IPS-15b (cell line): ENCODE data around the gene CYLD.

Experiments
- H3K27me3 ChIP-seq: one replicate; pipeline ENCODE4 v1.6.1; 2013; ENCODE audit warnings: low read length; ENCODE audit not compliant: control insufficient read depth, insufficient read depth
- H3K36me3 ChIP-seq: one replicate; pipeline ENCODE4 v1.6.1; 2013; ENCODE audit warnings: low read length; ENCODE audit not compliant: control insufficient read depth, insufficient read depth
- H3K4me1 ChIP-seq: one replicate; pipeline ENCODE4 v1.6.1; 2013; ENCODE audit warnings: mild to moderate bottlenecking, low read length; ENCODE audit not compliant: control insufficient read depth, insufficient read depth
- H3K4me3 ChIP-seq: one replicate; pipeline ENCODE4 v1.5.1; 2013; ENCODE audit warnings: low read depth, low read length
- H3K9ac ChIP-seq: one replicate; pipeline ENCODE4 v1.6.1; 2013; ENCODE audit warnings: low read depth, mild to moderate bottlenecking, low read length
- H3K9me3 ChIP-seq: one replicate; pipeline ENCODE4 v1.6.1; 2013; ENCODE audit warnings: mild to moderate bottlenecking, low read length; ENCODE audit not compliant: control insufficient read depth, insufficient read depth

CYLD gene

GRCh38 chr16:50731130-50731988 lies 10.5 kb upstream of the CYLD start:
- H3K27me3 ChIP-seq, result no peaks in the 10 kb centered on the region
- H3K9me3 ChIP-seq, result no peaks in the 10 kb centered on the region
- no peak overlapping the region for H3K4me3 ChIP-seq
- no peaks in the 10 kb centered on the region for H3K36me3 ChIP-seq
- H3K4me1 ChIP-seq, result no peaks in the 10 kb centered on the region
- no peak overlapping the region for H3K9ac ChIP-seq

DNA sequence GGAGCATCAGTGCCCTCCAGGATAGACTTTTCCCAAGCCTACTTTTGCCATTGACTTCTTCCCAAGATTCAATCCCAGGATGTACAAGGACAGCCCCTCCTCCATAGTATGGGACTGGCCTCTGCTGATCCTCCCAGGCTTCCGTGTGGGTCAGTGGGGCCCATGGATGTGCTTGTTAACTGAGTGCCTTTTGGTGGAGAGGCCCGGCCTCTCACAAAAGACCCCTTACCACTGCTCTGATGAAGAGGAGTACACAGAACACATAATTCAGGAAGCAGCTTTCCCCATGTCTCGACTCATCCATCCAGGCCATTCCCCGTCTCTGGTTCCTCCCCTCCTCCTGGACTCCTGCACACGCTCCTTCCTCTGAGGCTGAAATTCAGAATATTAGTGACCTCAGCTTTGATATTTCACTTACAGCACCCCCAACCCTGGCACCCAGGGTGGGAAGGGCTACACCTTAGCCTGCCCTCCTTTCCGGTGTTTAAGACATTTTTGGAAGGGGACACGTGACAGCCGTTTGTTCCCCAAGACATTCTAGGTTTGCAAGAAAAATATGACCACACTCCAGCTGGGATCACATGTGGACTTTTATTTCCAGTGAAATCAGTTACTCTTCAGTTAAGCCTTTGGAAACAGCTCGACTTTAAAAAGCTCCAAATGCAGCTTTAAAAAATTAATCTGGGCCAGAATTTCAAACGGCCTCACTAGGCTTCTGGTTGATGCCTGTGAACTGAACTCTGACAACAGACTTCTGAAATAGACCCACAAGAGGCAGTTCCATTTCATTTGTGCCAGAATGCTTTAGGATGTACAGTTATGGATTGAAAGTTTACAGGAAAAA lies 9.7 kb upstream of the CYLD start:
- Histone ChIP-seq H3K9me3 (no peaks in the 10 kb centered on the region), H3K27me3 (no peaks in the 10 kb centered on the region), H3K9ac (no peak overlapping the region), H3K36me3 (no peaks in the 10 kb centered on the region), H3K4me1 (no peaks in the 10 kb centered on the region), H3K4me3 (no peak overlapping the region)

DNA sequence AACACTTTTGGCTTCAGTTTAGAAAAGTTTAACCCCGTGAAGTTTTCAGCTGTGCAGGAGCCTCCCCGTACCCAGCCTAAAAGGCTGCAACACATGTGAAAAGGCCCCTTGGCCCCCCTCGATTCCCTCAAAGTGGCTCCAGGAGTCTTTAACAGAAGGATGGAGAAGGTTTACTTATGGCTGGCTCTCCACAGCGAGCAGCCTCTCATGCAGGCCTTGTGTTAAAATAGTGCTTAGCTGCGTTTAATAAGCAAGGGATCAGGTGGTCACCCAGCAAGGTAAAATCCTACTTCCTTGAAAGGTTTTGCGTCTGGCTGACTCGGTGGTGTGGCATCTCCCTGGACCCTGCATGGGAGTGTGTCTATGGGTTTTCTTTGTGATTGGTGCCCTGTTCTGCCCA lies 8.4 kb upstream of the CYLD start:
- Histone ChIP-seq H3K36me3 (no peaks in the 10 kb centered on the region), H3K4me3 (no peak overlapping the region), H3K27me3 (no peaks in the 10 kb centered on the region), H3K4me1 (no peaks in the 10 kb centered on the region), H3K9ac (no peak overlapping the region), H3K9me3 (no peaks in the 10 kb centered on the region)

GRCh38 chr16:50735629-50736122 lies 6.2 kb upstream of the CYLD start:
- H3K36me3 ChIP-seq, result no peaks in the 10 kb centered on the region
- H3K4me3 ChIP-seq, result no peak overlapping the region
- no peaks in the 10 kb centered on the region for H3K4me1 ChIP-seq
- no peak overlapping the region for H3K9ac ChIP-seq
- H3K27me3 ChIP-seq, result no peaks in the 10 kb centered on the region
- H3K9me3 ChIP-seq, result no peaks in the 10 kb centered on the region

- H3K9me3 ChIP-seq, result no peaks in the 10 kb centered on the region
- H3K9ac ChIP-seq, result no peak overlapping the region
- no peaks in the 10 kb centered on the region for H3K27me3 ChIP-seq
- no peaks in the 10 kb centered on the region for H3K36me3 ChIP-seq
- H3K4me1 ChIP-seq, result no peaks in the 10 kb centered on the region
- no peak overlapping the region for H3K4me3 ChIP-seq
Observed at GRCh38 chr16:50736448-50736847, 5.4 kb upstream of the CYLD start.

DNA sequence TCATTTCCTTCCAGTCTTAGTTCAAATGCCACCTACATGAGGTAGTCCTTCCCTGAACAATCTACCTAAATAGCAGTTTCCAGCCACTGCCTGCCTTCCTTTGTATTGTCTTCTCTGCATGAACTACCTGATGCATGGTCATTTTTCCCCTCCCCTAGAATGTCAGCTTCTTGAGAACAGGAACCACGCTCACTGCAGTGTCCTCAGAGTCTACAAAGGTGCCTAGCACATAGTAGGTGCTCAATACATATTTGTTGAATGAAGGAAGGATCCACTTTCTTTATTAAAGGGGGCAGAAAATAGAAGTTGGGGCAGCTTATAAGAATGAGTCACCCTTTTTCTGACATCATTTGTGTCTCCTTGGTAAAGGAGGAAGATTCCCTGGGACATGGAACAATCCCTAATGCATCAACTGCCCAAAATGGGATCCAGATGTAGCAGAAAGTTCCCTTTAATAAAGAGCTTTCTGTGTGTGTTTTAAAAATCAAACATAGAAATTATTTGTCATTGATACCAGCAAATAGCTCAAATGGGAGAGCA lies 4.4 kb upstream of the CYLD start:
- no peaks in the 10 kb centered on the region for H3K9me3 ChIP-seq
- no peaks in the 10 kb centered on the region for H3K4me1 ChIP-seq

GRCh38 chr16:50739031-50739430 lies 2.9 kb upstream of the CYLD start:
- no peaks in the 10 kb centered on the region for H3K36me3 ChIP-seq
- no peak overlapping the region for H3K9ac ChIP-seq
- no peaks in the 10 kb centered on the region for H3K27me3 ChIP-seq
- peaks cover 12% of the 10 kb centered on the region for H3K4me1 ChIP-seq
- H3K9me3 ChIP-seq, result no peaks in the 10 kb centered on the region
- H3K4me3 ChIP-seq, result no peak overlapping the region

More for the DNA sequence above, 4.4 kb upstream of the CYLD start:
- Histone ChIP-seq H3K9ac (no peak overlapping the region), H3K4me3 (no peak overlapping the region), H3K36me3 (no peaks in the 10 kb centered on the region), H3K27me3 (no peaks in the 10 kb centered on the region)

DNA sequence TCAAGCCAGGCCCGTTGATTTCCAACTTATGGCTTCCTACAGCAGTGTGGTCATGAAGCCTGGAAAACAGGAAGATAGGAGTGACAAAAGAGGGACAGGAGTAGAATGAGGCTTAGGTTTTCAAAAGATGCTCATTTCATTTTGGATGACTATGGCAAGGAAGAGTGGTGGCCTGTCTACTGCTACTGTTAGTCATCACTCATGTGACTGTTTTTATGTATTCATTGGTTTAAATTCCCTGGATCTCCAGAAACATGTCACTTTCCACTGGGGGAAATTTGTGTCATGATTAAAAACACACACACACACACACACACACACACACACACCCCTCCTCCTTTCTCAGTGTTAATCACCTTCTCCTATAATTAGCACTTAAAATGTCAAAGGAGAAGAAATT lies 1.1 kb upstream of the CYLD start:
- Histone ChIP-seq H3K4me3 (no peak overlapping the region), H3K27me3 (no peaks in the 10 kb centered on the region), H3K4me1 (peaks cover 19% of the 10 kb centered on the region), H3K9ac (no peak overlapping the region), H3K9me3 (no peaks in the 10 kb centered on the region), H3K36me3 (no peaks in the 10 kb centered on the region)

DNA sequence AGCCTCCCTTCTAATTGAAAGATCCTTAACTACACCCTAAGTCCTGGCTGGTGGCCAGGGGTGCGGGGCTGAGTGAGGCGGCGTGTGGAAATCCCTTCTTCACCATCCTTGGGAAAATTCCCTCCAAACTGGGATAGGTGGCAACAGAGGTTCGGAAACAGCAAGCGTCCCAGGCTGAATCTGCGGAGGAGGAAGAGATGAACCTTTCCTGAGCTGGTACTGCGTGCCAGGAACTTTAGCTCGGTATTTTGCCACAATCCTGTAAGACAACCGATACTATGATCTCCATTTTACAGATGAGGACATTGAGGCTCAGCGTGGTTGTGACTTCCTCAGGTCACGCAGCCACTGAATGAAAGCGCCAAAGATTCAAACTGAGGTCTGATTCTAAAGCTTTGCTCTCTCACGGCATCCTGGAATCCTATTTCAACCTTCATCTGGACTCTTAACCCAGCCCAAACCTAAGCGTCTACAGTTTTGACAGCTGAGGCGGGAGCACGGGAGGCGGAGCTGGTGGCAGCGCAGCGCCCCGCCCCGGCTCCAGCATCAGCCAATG lies 583 bp upstream of the CYLD start:
- Histone ChIP-seq H3K9me3 (no peaks in the 10 kb centered on the region), H3K27me3 (no peaks in the 10 kb centered on the region), H3K4me1 (peaks cover 19% of the 10 kb centered on the region), H3K4me3 (peak overlapping the region; percentile 47), H3K9ac (no peak overlapping the region), H3K36me3 (no peaks in the 10 kb centered on the region)

GRCh38 chr16:50742576-50743200 lies 802 bp downstream of the CYLD start:
- Histone ChIP-seq H3K36me3 (no peaks in the 10 kb centered on the region), H3K9ac (no peak overlapping the region), H3K27me3 (no peaks in the 10 kb centered on the region), H3K4me3 (peak overlapping the region; percentile 55), H3K4me1 (peaks cover 19% of the 10 kb centered on the region), H3K9me3 (no peaks in the 10 kb centered on the region)

DNA sequence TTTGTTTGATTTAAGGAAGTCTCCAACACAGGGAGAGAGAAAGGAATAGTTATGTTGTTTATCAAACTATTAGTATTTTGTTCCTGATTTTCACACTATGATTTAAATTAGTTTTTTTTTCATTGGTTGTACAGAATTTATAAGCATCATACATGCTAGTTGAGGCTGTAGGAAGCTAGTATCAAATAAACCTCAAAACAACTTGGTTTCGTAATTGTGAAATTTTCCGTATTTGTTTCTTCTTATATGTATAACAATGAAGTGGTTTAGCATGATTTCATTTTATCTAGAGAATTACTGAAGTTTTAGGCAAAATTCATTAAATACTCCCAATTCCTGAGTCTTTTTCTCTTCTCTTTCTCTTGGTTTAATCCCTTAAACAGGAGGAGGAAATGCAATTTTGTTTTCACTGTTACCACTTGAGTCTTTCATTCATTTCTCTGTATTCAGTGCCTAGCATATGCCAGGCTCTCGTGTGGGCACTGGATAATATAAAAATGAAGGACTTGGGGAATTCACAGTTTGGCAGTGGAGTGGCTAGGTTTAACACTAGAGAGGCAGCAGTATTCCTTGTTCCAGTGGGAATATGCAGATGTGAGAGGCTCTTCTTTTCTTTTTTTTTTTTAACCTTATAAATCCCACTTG lies 1.8 kb downstream of the CYLD start:
- H3K36me3 ChIP-seq, result no peaks in the 10 kb centered on the region
- H3K9ac ChIP-seq, result no peak overlapping the region
- peaks cover 19% of the 10 kb centered on the region for H3K4me1 ChIP-seq
- no peaks in the 10 kb centered on the region for H3K27me3 ChIP-seq
- no peak overlapping the region for H3K4me3 ChIP-seq
- no peaks in the 10 kb centered on the region for H3K9me3 ChIP-seq
